HCT116 (cell line): ENCODE data around the gene BSCL2. TPM values are rescaled to one million over a fixed set of nuclear protein-coding genes. Genes with fewer than 3 reads are reported as not detected.

ENCODE experiments used
- ATAC-seq: fragments of 200-7000 bp; cut with Tn5 transposase; 2 replicates; pipeline ENCODE4 v1.9.1; 2020; ENCODE audit warnings: mild to moderate bottlenecking, moderate library complexity
- BruUV-seq: library from RNA; stranded (reverse); fragments of 400-500 nt; replicated peaks from 2 replicates; lab custom pipeline; 2021; lab: Mats Ljungman, UMichigan
- CTCF ChIA-PET: fragments of 300-600 bp; sonication (Branson Sonifier 250); formaldehyde crosslinking; loops from one replicate; lab custom pipeline; 2021; ENCODE audit warnings: antibody characterized with exemption; lab: Charles Lee
- POLR2A ChIA-PET: fragments of 300-600, 350-600 bp; sonication (Branson Sonifier 250); formaldehyde crosslinking; loops from one replicate; lab custom pipeline; 2021; ENCODE audit warnings: antibody characterized with exemption; lab: Charles Lee
- RAD21 ChIA-PET, 2 experiments: fragments of 300-600 bp; sonication (Branson Sonifier 250); formaldehyde crosslinking; loops; one replicate each; lab custom pipeline; 2023; ENCODE audit warnings: low total read pairs in 2 of 2; ENCODE audit not compliant: uncharacterized antibody in 2 of 2, unreplicated experiment in 2 of 2, low non-redundant PET in 1 of 2; lab: Charles Lee
- DNase-seq: peaks from one replicate; pipeline ENCODE4 v3.0.0-alpha.2; 2010; ENCODE audit warnings: low read depth, low spot score
- H2AFZ ChIP-seq: fragments of 200-600 bp; shearing (Covaris generic), sonication (generic); 2 replicates; pipeline ENCODE4 v1.6.1; 2017; ENCODE audit warnings: low read depth, mixed run types, mixed read lengths, antibody characterized with exemption, low read length; ENCODE audit not compliant: poor library complexity, severe bottlenecking
- H3K27ac ChIP-seq: 2 replicates; pipeline ENCODE4 v1.5.1; 2012; ENCODE audit warnings: low read depth, low read length
- H3K27me3 ChIP-seq: fragments of 200-600 bp; sonication (generic); 2 replicates; pipeline ENCODE4 v1.6.1; 2016; ENCODE audit warnings: mixed run types, low read length, mixed read lengths; ENCODE audit not compliant: insufficient read depth
- H3K36me3 ChIP-seq, 2 experiments: fragments of 200-500 bp in 1 of 2; fragments of 200-600 bp in 1 of 2; sonication (Bioruptor generic) in 1 of 2; sonication (generic) in 1 of 2; 2 replicates each; pipeline versions ENCODE4 v1.5.1 to v1.6.1; 2014 to 2016; ENCODE audit warnings: low read length in 2 of 2, inconsistent platforms in 1 of 2, mixed read lengths in 1 of 2, mixed run types in 1 of 2; ENCODE audit not compliant: insufficient read depth in 2 of 2, control insufficient read depth in 1 of 2
- H3K4me1 ChIP-seq, 2 experiments: fragments of 200-600 bp in 1 of 2; sonication (generic) in 1 of 2; 2 replicates each; pipeline versions ENCODE4 v1.5.1 to v1.6.1; 2012 to 2017; ENCODE audit warnings: low read length in 2 of 2, inconsistent platforms in 1 of 2, mild to moderate bottlenecking in 1 of 2, mixed read lengths in 1 of 2, mixed run types in 1 of 2, moderate library complexity in 1 of 2; ENCODE audit not compliant: insufficient read depth in 2 of 2, control insufficient read depth in 1 of 2
- H3K4me2 ChIP-seq: fragments of 200-600 bp; sonication (generic); 2 replicates; pipeline ENCODE4 v1.6.1; 2017; ENCODE audit warnings: mixed run types, low read length, mixed read lengths
- H3K4me3 ChIP-seq, 2 experiments: fragments of 200-600 bp in 1 of 2; sonication (generic) in 1 of 2; replicated peaks in 1 of 2; 2 replicates each; pipeline ENCODE4 v1.5.1; 2011 to 2016; ENCODE audit warnings: low read length in 2 of 2, control low read depth in 1 of 2, low read depth in 1 of 2, mild to moderate bottlenecking in 1 of 2, mixed read lengths in 1 of 2, mixed run types in 1 of 2
- H3K79me2 ChIP-seq: fragments of 200-600 bp; sonication (generic); 2 replicates; pipeline ENCODE4 v1.6.1; 2017; ENCODE audit warnings: mild to moderate bottlenecking, mixed run types, low read length, moderate library complexity, mixed read lengths; ENCODE audit not compliant: insufficient read depth
- H3K9ac ChIP-seq: fragments of 200-600 bp; sonication (generic); 2 replicates; pipeline ENCODE4 v1.6.1; 2016; ENCODE audit warnings: low read length, mixed read lengths
- H3K9me2 ChIP-seq: fragments of 200-600 bp; sonication (generic), shearing (Covaris generic); 2 replicates; pipeline ENCODE4 v1.6.1; 2017; ENCODE audit warnings: mixed run types, mild to moderate bottlenecking, moderate library complexity; ENCODE audit not compliant: insufficient read depth
- H3K9me3 ChIP-seq, 2 experiments: fragments of 200-500 bp in 1 of 2; fragments of 200-600 bp in 1 of 2; sonication (Bioruptor generic) in 1 of 2; sonication (generic) in 1 of 2; 2 replicates each; pipeline ENCODE4 v1.6.1; 2014 to 2017; ENCODE audit warnings: low read length in 2 of 2, mixed read lengths in 2 of 2, inconsistent platforms in 1 of 2, low read depth in 1 of 2, mild to moderate bottlenecking in 1 of 2, mixed run types in 1 of 2, moderate library complexity in 1 of 2; ENCODE audit not compliant: control insufficient read depth in 1 of 2, insufficient read depth in 1 of 2
- H4K20me1 ChIP-seq: fragments of 200-600 bp; sonication (generic), shearing (Covaris generic); 2 replicates; pipeline ENCODE4 v1.6.1; 2017; ENCODE audit warnings: mixed run types, mild to moderate bottlenecking, moderate library complexity; ENCODE audit not compliant: insufficient read depth
- CBX3 ChIP-seq: IDR thresholded peaks from 2 replicates; pipeline ENCODE4 v1.6.1; 2012; ENCODE audit warnings: low read depth
- EZH2 ChIP-seq: fragments of 200-600 bp; sonication (generic); IDR thresholded peaks from 2 replicates; pipeline ENCODE4 v1.6.1; 2017; ENCODE audit warnings: antibody characterized with exemption, mixed run types
- ZFX ChIP-seq: fragments of 450-650 bp; IDR thresholded peaks from 2 replicates; pipeline ENCODE4 v1.6.1; 2017
- intact Hi-C: fragments of 100-400 bp; cut with micrococcal nuclease; formaldehyde crosslinking; loops from 2 replicates; pipeline ENCODE4 v1.10.0; 2022
- total RNA-seq: library from RNA; stranded (reverse); gene quantifications from one replicate; pipeline ENCODE4 v1.2.1, GENCODE V29; 2021; ENCODE audit not compliant: unreplicated experiment
- TF ChIP-seq, protein P1 (sequence below): IDR thresholded peaks from 2 replicates; pipeline ENCODE4 v1.6.1; 2011; ENCODE audit warnings: mild to moderate bottlenecking, low read length, moderate library complexity; ENCODE audit not compliant: insufficient replicate concordance; ENCODE audit errors: extremely low read depth

The BSCL2 gene
- total RNA-seq, 1 experiment from 2014 or later, result 62.0 TPM

- TF ChIP-seq, protein P1, sequence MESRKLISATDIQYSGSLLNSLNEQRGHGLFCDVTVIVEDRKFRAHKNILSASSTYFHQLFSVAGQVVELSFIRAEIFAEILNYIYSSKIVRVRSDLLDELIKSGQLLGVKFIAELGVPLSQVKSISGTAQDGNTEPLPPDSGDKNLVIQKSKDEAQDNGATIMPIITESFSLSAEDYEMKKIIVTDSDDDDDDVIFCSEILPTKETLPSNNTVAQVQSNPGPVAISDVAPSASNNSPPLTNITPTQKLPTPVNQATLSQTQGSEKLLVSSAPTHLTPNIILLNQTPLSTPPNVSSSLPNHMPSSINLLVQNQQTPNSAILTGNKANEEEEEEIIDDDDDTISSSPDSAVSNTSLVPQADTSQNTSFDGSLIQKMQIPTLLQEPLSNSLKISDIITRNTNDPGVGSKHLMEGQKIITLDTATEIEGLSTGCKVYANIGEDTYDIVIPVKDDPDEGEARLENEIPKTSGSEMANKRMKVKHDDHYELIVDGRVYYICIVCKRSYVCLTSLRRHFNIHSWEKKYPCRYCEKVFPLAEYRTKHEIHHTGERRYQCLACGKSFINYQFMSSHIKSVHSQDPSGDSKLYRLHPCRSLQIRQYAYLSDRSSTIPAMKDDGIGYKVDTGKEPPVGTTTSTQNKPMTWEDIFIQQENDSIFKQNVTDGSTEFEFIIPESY, result no peak
Observed at GRCh38 chr11:62727165-62727871, 20.1 kb upstream of the BSCL2 start, which contains the start of gene HNRNPUL2 (continued).

GRCh38 chr11:62726915-62727164 is 19.6 kb upstream of the BSCL2 start:
- BruUV-seq, result no TSS peak
- H3K9ac ChIP-seq, result peak overlapping the region; percentile 93
- H3K4me2 ChIP-seq, result peak overlapping the region; percentile 100
- peak overlapping the region; percentile 96 for H3K27ac ChIP-seq
- intact Hi-C loops, result loop anchor here (5.0 kb wide), 1 partner anchor 35 kb away; the partner anchor contains the start of gene POLR2G
- TF ChIP-seq CBX3, result no peak
- peak; percentile 99 for TF ChIP-seq ZFX
- TF ChIP-seq EZH2, result no peak
- H3K79me2 ChIP-seq, result peaks cover 82% of the 10 kb centered on the region
- H3K9me2 ChIP-seq, result no peaks in the 10 kb centered on the region
- ChIA-PET RAD21 (no interaction called here), POLR2A (interaction anchor here (0.6 to 4.3 kb wide), 21 partner anchors 17 to 153 kb away, joined by 3 to 59 read pairs (median 4); partner anchors contain the start of genes C11orf98, CSKMT, EEF1G and LBHD1), CTCF (interaction anchor here (0.7 to 2.5 kb wide), 10 partner anchors 27 to 332 kb away, joined by 3 to 10 read pairs (median 4); partner anchors contain the start of genes EML3, TAF6L, TMEM179B and TUT1)
- H4K20me1 ChIP-seq, result peaks cover 16% of the 10 kb centered on the region; the same call in 1 of the 2 replicates
- no peaks in the 10 kb centered on the region for H3K27me3 ChIP-seq
- H3K9me3 ChIP-seq, result no peaks in the 10 kb centered on the region
- H3K4me3 ChIP-seq, result peak overlapping the region; percentile 98 to 100
- ATAC-seq, result peak; percentile 4
- H2AFZ ChIP-seq, result no peak overlapping the region
- H3K36me3 ChIP-seq, result peaks cover 28 to 35% of the 10 kb centered on the region in 2 experiments
- peaks cover 14 to 25% of the 10 kb centered on the region in 2 experiments for H3K4me1 ChIP-seq
- DNase-seq, result no peak
